Activated CD8-positive, alpha-beta memory T cell treated with anti-CD3 and anti-CD28 coated beads, Interleukin-2, amount 10 ng/mL, durations not matched to agents 7 days and 5 days (primary cell): Measurements from ENCODE around the gene RAG1. TPM values are rescaled to one million over a fixed set of nuclear protein-coding genes. Genes with fewer than 3 reads are reported as not detected.
"Not testable (repeated sequence)": the region's sequence is repeated elsewhere in the genome, so short reads cannot be mapped to it uniquely, and the experiment has no call there.

Source experiments
- ATAC-seq: fragments of 150-1000 bp; cut with Tn5 transposase; one replicate; pipeline ENCODE4 v1.10.0; 2021; ENCODE audit warnings: moderate library complexity
- CTCF ChIA-PET: fragments of 350-600 bp; sonication (Branson Sonifier 250); formaldehyde crosslinking; loops from one replicate; lab custom pipeline; 2021; ENCODE audit warnings: antibody characterized with exemption; lab: Charles Lee
- DNase-seq: peaks from one replicate; pipeline ENCODE4 v3.0.0-alpha.2; 2020
- H3K27ac Mint-ChIP-seq: one replicate; pipeline ENCODE4 v1.8.0; 2021; ENCODE audit warnings: mild to moderate bottlenecking, mixed read lengths
- H3K27me3 Mint-ChIP-seq: one replicate; pipeline ENCODE4 v1.8.0; 2021; ENCODE audit warnings: mixed read lengths
- H3K36me3 Mint-ChIP-seq: one replicate; pipeline ENCODE4 v1.8.0; 2021; ENCODE audit warnings: mild to moderate bottlenecking, mixed read lengths
- H3K4me1 Mint-ChIP-seq: one replicate; pipeline ENCODE4 v1.8.0; 2021; ENCODE audit warnings: mixed read lengths
- H3K4me3 Mint-ChIP-seq: one replicate; pipeline ENCODE4 v1.8.0; 2021; ENCODE audit warnings: mild to moderate bottlenecking, moderate library complexity, mixed read lengths
- H3K9me3 Mint-ChIP-seq: one replicate; pipeline ENCODE4 v1.8.0; 2022; ENCODE audit warnings: low read depth, mixed read lengths
- total RNA-seq, 2 experiments: library from RNA; stranded (reverse); gene quantifications; one replicate each; pipeline ENCODE4 v1.2.3, GENCODE V29; 2021

Gene RAG1
- under 1 TPM; 0.32 to 0.40 TPM for total RNA-seq

GRCh38 chr11:36567694-36568093, at the start of gene RAG1:
Gene RAG1, plus strand, starts transcription at chr11:36568007. Its CDS starts 5,298 bp downstream, at chr11:36573305.
- no peak within 1 kb of the TSS for H3K27ac Mint-ChIP-seq
- ATAC-seq (no peak), DNase-seq (no peak)
- H3K36me3 Mint-ChIP-seq = no peaks in the 10 kb centered on the region
- H3K9me3 Mint-ChIP-seq = no peaks in the 10 kb centered on the region
- H3K4me3 Mint-ChIP-seq = no peak within 1 kb of the TSS
- H3K4me1 Mint-ChIP-seq = peaks cover 4% of the 10 kb centered on the region
- CTCF ChIA-PET = interaction anchor here (0.7 to 9.6 kb wide), 2 partner anchors 52 to 181 kb away, joined by 3 to 105 read pairs; no protein-coding TSS in a partner anchor
- H3K27me3 Mint-ChIP-seq = peaks cover 63% of the 10 kb centered on the region

- no peaks in the 10 kb centered on the region for H3K36me3 Mint-ChIP-seq
- no peak for DNase-seq
- no peak for ATAC-seq
- no peak overlapping the region for H3K27ac Mint-ChIP-seq
- peaks cover 13% of the 10 kb centered on the region for H3K27me3 Mint-ChIP-seq
- no peaks in the 10 kb centered on the region for H3K4me1 Mint-ChIP-seq
- CTCF ChIA-PET = no interaction called here
- no peaks in the 10 kb centered on the region for H3K9me3 Mint-ChIP-seq
- H3K4me3 Mint-ChIP-seq = no peak overlapping the region
Measured at GRCh38 chr11:36530840-36531239, 37.0 kb upstream of the RAG1 start.

- H3K27me3 Mint-ChIP-seq = peaks cover 15% of the 10 kb centered on the region
- DNase-seq (no peak), ATAC-seq (no peak)
- CTCF ChIA-PET = no interaction called here
- no peaks in the 10 kb centered on the region for H3K9me3 Mint-ChIP-seq
- no peak overlapping the region for H3K4me3 Mint-ChIP-seq
- no peaks in the 10 kb centered on the region for H3K36me3 Mint-ChIP-seq
- no peaks in the 10 kb centered on the region for H3K4me1 Mint-ChIP-seq
- H3K27ac Mint-ChIP-seq = no peak overlapping the region
Measured at GRCh38 chr11:36532941-36533601, 34.7 kb upstream of the RAG1 start.

- ATAC-seq = no peak
- H3K27ac Mint-ChIP-seq = no peak overlapping the region
- no peaks in the 10 kb centered on the region for H3K36me3 Mint-ChIP-seq
- DNase-seq = no peak
- H3K27me3 Mint-ChIP-seq = peaks cover 7% of the 10 kb centered on the region
- H3K4me3 Mint-ChIP-seq = no peak overlapping the region
- no peaks in the 10 kb centered on the region for H3K9me3 Mint-ChIP-seq
- no peaks in the 10 kb centered on the region for H3K4me1 Mint-ChIP-seq
- CTCF ChIA-PET = no interaction called here
Measured at GRCh38 chr11:36534276-36534840, 33.4 kb upstream of the RAG1 start.

- CTCF ChIA-PET = interaction anchor here (1.0 to 1.1 kb wide), 3 partner anchors 48 to 250 kb away, joined by 3 to 5 read pairs (median 3); no protein-coding TSS in a partner anchor
- ATAC-seq = peak; percentile 74
- peaks cover 4% of the 10 kb centered on the region for H3K4me1 Mint-ChIP-seq
- H3K4me3 Mint-ChIP-seq = no peak overlapping the region
- H3K36me3 Mint-ChIP-seq = no peaks in the 10 kb centered on the region
- DNase-seq = peak; percentile 66
- H3K27ac Mint-ChIP-seq = no peak overlapping the region
- H3K9me3 Mint-ChIP-seq = no peaks in the 10 kb centered on the region
- peaks cover 15% of the 10 kb centered on the region for H3K27me3 Mint-ChIP-seq
Measured at GRCh38 chr11:36540998-36541397, 26.8 kb upstream of the RAG1 start.

- Mint-ChIP-seq H3K36me3 (no peaks in the 10 kb centered on the region), H3K4me3 (no peak overlapping the region)
Measured at GRCh38 chr11:36550385-36551115, 17.3 kb upstream of the RAG1 start.

GRCh38 chr11:36557390-36557789, 10.4 kb upstream of the RAG1 start:
- DNase-seq, H3K27ac Mint-ChIP-seq, CTCF ChIA-PET, ATAC-seq, H3K9me3 Mint-ChIP-seq, H3K27me3 Mint-ChIP-seq, H3K4me3 Mint-ChIP-seq: not testable (repeated sequence)
- Mint-ChIP-seq H3K4me1 (peaks cover 24% of the 10 kb centered on the region), H3K36me3 (peaks cover 15% of the 10 kb centered on the region)

More at GRCh38 chr11:36550385-36551115, 17.3 kb upstream of the RAG1 start:
- Mint-ChIP-seq H3K27me3 (peaks cover 22% of the 10 kb centered on the region), H3K4me1 (peaks cover 6% of the 10 kb centered on the region), H3K27ac (no peak overlapping the region), H3K9me3 (no peaks in the 10 kb centered on the region)
- ATAC-seq = no peak
- CTCF ChIA-PET = interaction anchor here (1.0 kb wide), 1 partner anchor 31 kb away, joined by 3 read pairs; no protein-coding TSS in a partner anchor
- no peak for DNase-seq

GRCh38 chr11:36557991-36558390, 9.8 kb upstream of the RAG1 start:
- Mint-ChIP-seq H3K27ac (peak overlapping the region; percentile 71), H3K36me3 (peaks cover 15% of the 10 kb centered on the region), H3K27me3 (no peaks in the 10 kb centered on the region), H3K4me3 (peak overlapping the region; percentile 61), H3K4me1 (peaks cover 24% of the 10 kb centered on the region), H3K9me3 (peaks cover 3% of the 10 kb centered on the region)
- ATAC-seq (no peak), DNase-seq (no peak)
- CTCF ChIA-PET = no interaction called here

GRCh38 chr11:36558571-36559413, 9.0 kb upstream of the RAG1 start:
- peak; percentile 89 for ATAC-seq
- Mint-ChIP-seq H3K9me3 (peaks cover 3% of the 10 kb centered on the region), H3K4me1 (peaks cover 24% of the 10 kb centered on the region), H3K27ac (peak overlapping the region; percentile 71), H3K4me3 (peak overlapping the region; percentile 61), H3K27me3 (peaks cover 2% of the 10 kb centered on the region), H3K36me3 (peaks cover 15% of the 10 kb centered on the region)
- CTCF ChIA-PET = interaction anchor here (1.0 kb wide), 1 partner anchor 113 kb away, joined by 3 read pairs; no protein-coding TSS in a partner anchor
- no peak for DNase-seq

GRCh38 chr11:36564376-36565030, 3.3 kb upstream of the RAG1 start:
- CTCF ChIA-PET = interaction anchor here (0.7 to 9.6 kb wide), 24 partner anchors 8 to 275 kb away, joined by 3 to 105 read pairs (median 4); no protein-coding TSS in a partner anchor
- peaks cover 3% of the 10 kb centered on the region for H3K9me3 Mint-ChIP-seq
- H3K27me3 Mint-ChIP-seq = peaks cover 40% of the 10 kb centered on the region
- peak overlapping the region; percentile 22 for H3K4me3 Mint-ChIP-seq
- DNase-seq (peak; percentile 61), ATAC-seq (peak; percentile 68)
- no peak overlapping the region for H3K27ac Mint-ChIP-seq
- H3K4me1 Mint-ChIP-seq = peaks cover 9% of the 10 kb centered on the region
- H3K36me3 Mint-ChIP-seq = peaks cover 6% of the 10 kb centered on the region

GRCh38 chr11:36565031-36565610, 2.7 kb upstream of the RAG1 start:
- CTCF ChIA-PET = interaction anchor here (0.7 to 9.6 kb wide), 20 partner anchors 7 to 275 kb away, joined by 3 to 105 read pairs (median 5); no protein-coding TSS in a partner anchor
- H3K4me3 Mint-ChIP-seq = no peak overlapping the region
- ATAC-seq = no peak
- H3K36me3 Mint-ChIP-seq = peaks cover under 1% of the 10 kb centered on the region
- no peak for DNase-seq
- H3K27me3 Mint-ChIP-seq = peaks cover 40% of the 10 kb centered on the region
- H3K9me3 Mint-ChIP-seq = no peaks in the 10 kb centered on the region
- H3K4me1 Mint-ChIP-seq = peaks cover 4% of the 10 kb centered on the region
- H3K27ac Mint-ChIP-seq = no peak overlapping the region
